ENCODE data around the gene ZNF396.

Gene ZNF396

GRCh38 chr18:35417223-35417622, 40.1 kb upstream of the ZNF396 start:
- intact Hi-C loops (cut with DNase I; ENCODE audit: low total_unique reads) = loop anchor here (10.0 kb wide), 1 partner anchor 68 kb away; no protein-coding TSS in a partner anchor
- Histone ChIP-seq H3K27ac (no peak overlapping the region), H3K9me3 (peaks cover 0 to 7% (median 0%) of the 10 kb centered on the region in 3 donors), H3K4me1 (peaks cover 0 to 8% (median 0%) of the 10 kb centered on the region in 4 donors), H3K36me3 (no peaks in the 10 kb centered on the region), H3K4me3 (no peak overlapping the region), H3K27me3 (no peaks in the 10 kb centered on the region)
- TF ChIP-seq, protein P1, sequence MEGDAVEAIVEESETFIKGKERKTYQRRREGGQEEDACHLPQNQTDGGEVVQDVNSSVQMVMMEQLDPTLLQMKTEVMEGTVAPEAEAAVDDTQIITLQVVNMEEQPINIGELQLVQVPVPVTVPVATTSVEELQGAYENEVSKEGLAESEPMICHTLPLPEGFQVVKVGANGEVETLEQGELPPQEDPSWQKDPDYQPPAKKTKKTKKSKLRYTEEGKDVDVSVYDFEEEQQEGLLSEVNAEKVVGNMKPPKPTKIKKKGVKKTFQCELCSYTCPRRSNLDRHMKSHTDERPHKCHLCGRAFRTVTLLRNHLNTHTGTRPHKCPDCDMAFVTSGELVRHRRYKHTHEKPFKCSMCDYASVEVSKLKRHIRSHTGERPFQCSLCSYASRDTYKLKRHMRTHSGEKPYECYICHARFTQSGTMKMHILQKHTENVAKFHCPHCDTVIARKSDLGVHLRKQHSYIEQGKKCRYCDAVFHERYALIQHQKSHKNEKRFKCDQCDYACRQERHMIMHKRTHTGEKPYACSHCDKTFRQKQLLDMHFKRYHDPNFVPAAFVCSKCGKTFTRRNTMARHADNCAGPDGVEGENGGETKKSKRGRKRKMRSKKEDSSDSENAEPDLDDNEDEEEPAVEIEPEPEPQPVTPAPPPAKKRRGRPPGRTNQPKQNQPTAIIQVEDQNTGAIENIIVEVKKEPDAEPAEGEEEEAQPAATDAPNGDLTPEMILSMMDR (IDR thresholded peaks at IDR 0.05) = no peak
- DNase-seq = no peak

DNA sequence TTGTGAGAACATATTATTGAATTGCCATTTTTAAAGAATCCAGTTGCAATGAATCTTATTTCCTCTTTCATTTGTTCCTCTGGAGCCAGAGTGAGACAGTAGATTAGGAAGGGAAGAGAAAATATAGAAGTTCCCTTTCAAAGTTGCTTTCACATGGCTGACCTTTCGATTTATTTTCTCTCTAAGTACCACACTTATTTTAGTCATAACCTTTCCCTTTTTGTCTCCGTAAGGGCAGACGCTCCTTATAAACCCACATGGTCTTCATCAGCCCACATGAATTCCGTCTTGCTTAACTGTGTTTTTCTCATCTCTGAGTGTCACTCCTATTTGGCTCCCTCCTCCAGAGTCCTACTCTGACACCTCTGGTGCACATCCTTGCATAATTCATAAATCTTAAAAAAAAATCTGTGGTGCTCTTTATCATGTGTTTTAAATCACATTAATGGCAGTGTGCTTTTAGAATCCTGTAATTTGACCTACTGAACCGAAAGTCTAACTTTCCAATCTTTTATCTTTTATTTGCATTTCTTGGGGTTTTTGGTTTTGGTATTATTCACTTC, 38.5 kb upstream of the ZNF396 start:
- intact Hi-C loops (cut with DNase I; ENCODE audit: low total_unique reads) = loop anchor here (10.0 kb wide), 1 partner anchor 69 kb away; no protein-coding TSS in a partner anchor

DNA sequence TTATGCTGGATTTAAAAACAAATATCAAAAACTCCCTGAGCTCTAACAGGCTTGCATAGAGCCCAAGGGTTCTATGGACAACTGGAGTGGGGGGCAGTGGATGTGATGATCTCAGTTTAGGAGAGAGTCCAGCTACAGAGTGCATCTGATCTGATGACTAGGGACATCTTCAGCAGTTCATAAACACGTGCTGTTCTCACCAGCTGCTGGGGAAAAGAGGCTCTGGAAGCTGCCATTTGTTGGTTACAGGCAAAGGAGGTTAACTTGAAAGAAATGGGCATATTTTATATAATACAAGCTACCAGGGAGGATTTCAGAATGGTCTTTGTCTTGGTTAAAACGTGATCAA, 36.0 kb upstream of the ZNF396 start:
- peaks cover 0 to 7% (median 0%) of the 10 kb centered on the region in 3 donors for H3K9me3 ChIP-seq
- H3K4me3 ChIP-seq = no peak overlapping the region
- no peaks in the 10 kb centered on the region for H3K27me3 ChIP-seq
- H3K4me1 ChIP-seq = peaks cover 0 to 8% (median 0%) of the 10 kb centered on the region in 4 donors
- no peak for DNase-seq
- intact Hi-C loops (cut with DNase I; ENCODE audit: low total_unique reads) = loop anchor here (10.0 kb wide), 1 partner anchor 72 kb away; no protein-coding TSS in a partner anchor
- H3K36me3 ChIP-seq = no peaks in the 10 kb centered on the region
- TF ChIP-seq, protein P1 (IDR thresholded peaks at IDR 0.05) = no peak
- H3K27ac ChIP-seq = no peak overlapping the region

More for the DNA sequence above, 38.5 kb upstream of the ZNF396 start:
- TF ChIP-seq, protein P1 (IDR thresholded peaks at IDR 0.05) = no peak
- Histone ChIP-seq H3K4me3 (no peak overlapping the region), H3K36me3 (no peaks in the 10 kb centered on the region), H3K27ac (no peak overlapping the region), H3K4me1 (peaks cover 0 to 8% (median 0%) of the 10 kb centered on the region in 4 donors), H3K9me3 (peaks cover 0 to 7% (median 0%) of the 10 kb centered on the region in 3 donors), H3K27me3 (no peaks in the 10 kb centered on the region)
- no peak for DNase-seq

DNA sequence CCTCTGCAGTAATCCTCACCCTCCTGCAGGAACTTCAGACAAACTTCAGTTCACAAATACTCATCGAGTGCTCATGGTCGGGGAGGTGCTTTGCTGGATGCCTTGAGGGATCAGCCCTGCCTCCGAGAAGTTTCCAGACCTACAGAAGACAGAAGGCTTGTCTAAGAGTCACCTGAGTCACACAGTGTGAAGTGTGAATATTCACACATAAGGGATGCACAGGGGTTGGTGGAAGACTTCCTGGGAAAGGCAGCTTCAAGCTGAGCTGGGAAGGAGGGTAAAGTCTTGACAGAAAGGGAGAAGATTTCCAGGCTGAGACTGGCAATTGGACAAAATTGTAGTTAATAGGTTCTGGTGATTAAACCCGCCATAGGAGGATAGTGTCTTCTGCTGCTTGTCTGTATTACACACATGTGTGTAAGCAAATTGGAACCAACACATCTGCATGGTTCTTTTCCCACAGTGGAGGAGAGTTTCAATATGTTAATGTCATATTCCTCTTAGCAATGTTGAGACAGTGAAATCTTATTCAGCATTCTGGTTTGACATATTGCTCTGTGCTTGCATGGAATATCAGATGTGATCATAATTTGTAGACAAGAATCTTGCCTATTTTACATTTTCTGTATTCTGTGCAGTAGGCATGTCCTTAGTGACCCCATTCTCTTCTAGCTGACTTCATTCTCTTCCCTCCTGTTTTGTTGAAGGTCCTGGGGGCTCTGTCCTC, 34.7 kb upstream of the ZNF396 start:
- Histone ChIP-seq H3K36me3 (no peaks in the 10 kb centered on the region), H3K4me3 (no peak overlapping the region), H3K9me3 (no peaks in the 10 kb centered on the region), H3K4me1 (peaks cover 0 to 8% (median 0%) of the 10 kb centered on the region in 4 donors), H3K27me3 (no peaks in the 10 kb centered on the region), H3K27ac (no peak overlapping the region)
- DNase-seq = no peak
- intact Hi-C loops (cut with DNase I; ENCODE audit: low total_unique reads) = loop anchor here (10.0 kb wide), 1 partner anchor 73 kb away; no protein-coding TSS in a partner anchor
- TF ChIP-seq, protein P1 (IDR thresholded peaks at IDR 0.05) = no peak

- Histone ChIP-seq H3K4me3 (no peak overlapping the region), H3K9me3 (no peaks in the 10 kb centered on the region), H3K36me3 (no peaks in the 10 kb centered on the region), H3K27ac (no peak overlapping the region), H3K27me3 (no peaks in the 10 kb centered on the region), H3K4me1 (peaks cover 0 to 6% (median 0%) of the 10 kb centered on the region in 4 donors)
- intact Hi-C loops (cut with DNase I; ENCODE audit: low total_unique reads) = loop anchor here (10.0 kb wide), 1 partner anchor 74 kb away; no protein-coding TSS in a partner anchor
- DNase-seq = no peak
- TF ChIP-seq, protein P1 (IDR thresholded peaks at IDR 0.05) = no peak
These were observed 33.4 kb upstream of the ZNF396 start for GRCh38 chr18:35410561-35410960.

Measured in tibial artery (tissue), 4 donors.